Endothelial cell of umbilical vein (primary cell): ENCODE results near the gene S100A4.

ENCODE experiments used
- CTCF ChIP-seq, 2 donors: IDR thresholded peaks; 1 replicate in 1 of 2; 2 replicates in 1 of 2; pipeline ENCODE4 v1.5.1; 2011; ENCODE audit warnings: low read length in 2 of 2, mild to moderate bottlenecking in 2 of 2, moderate library complexity in 2 of 2, control low read depth in 1 of 2, inconsistent platforms in 1 of 2, low read depth in 1 of 2; ENCODE audit not compliant: insufficient read depth in 1 of 2; ENCODE audit errors: extremely low read depth in 1 of 2
- MAX ChIP-seq: IDR thresholded peaks from 2 replicates; pipeline ENCODE4 v1.6.1; 2011; ENCODE audit not compliant: insufficient read depth, insufficient read length

GRCh38 chr1:153556348-153556747, 10.7 kb upstream of the S100A4 start:
- TF ChIP-seq CTCF (IDR thresholded peaks at IDR 0.05; ENCODE audit: extremely low read depth in 1 of 2, insufficient read depth in 1 of 2, low read depth in 1 of 2, low read length in 2 of 2), result no peak
- TF ChIP-seq MAX, result no peak
